H1 (cell line): ENCODE data around the gene RETSAT. TPM values are rescaled to one million over a fixed set of nuclear protein-coding genes. Genes with fewer than 3 reads are reported as not detected.

Experiments
- MAFK ChIP-seq: IDR thresholded peaks from 2 replicates; pipeline ENCODE4 v1.6.1; 2012; ENCODE audit warnings: low read depth, mild to moderate bottlenecking, improper control_type of control experiment, low read length
- polyA plus RNA-seq, 7 experiments: library from polyadenylated mRNA; depleted of rRNA in 3 of 7; stranded (reverse) in 5 of 7; unstranded in 2 of 7; fragments of >200 nt in 5 of 7; fragments of 200-250 nt in 2 of 7; gene quantifications; 1 replicate in 5 of 7; 2 replicates in 1 of 7; 4 replicates in 1 of 7; pipeline versions ENCODE4 v1.2.1 to v1.2.3, GENCODE V29; 2011 to 2013; ENCODE audit warnings: missing spikeins in 2 of 7, mixed read lengths in 2 of 7
- total RNA-seq: library from RNA; stranded (reverse); fragmentation: NEBNext Ultra II Directional; extraction: Animal tissue kit (Norgen Biotek cat#: 25700); gene quantifications from 2 replicates; pipeline ENCODE4 v1.2.1, GENCODE V29; 2021

Gene RETSAT
- total and polyA plus RNA-seq, 2 of the 8 experiments (the other 6 are each of a cell fraction or from before 2014, with no cell fraction given), result 15.8 to 16.7 TPM

DNA sequence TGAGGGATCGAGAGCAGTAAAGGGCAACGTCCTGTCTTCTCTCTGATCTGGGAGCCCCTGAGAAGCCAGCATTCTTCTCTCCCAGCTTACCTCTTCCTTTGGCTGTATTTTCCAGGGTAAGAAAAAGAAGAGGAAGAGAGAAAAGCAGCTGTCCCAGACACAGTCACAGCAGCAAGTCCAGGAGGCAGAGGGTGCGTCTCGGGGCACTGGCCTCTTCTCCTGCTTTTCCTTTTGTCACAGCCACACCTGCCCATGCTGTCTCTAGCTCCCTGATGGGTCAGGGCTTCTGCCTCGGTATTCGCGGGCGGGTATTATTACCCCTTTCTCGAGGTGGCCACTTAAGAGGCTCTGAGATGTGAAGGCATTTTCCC, 46.8 kb downstream of the RETSAT start (continued):
- TF ChIP-seq MAFK, result no peak
